Esophagus muscularis mucosa (tissue), 4 donors: ENCODE data around the gene IRGQ. TPM values are rescaled to one million over a fixed set of nuclear protein-coding genes. Genes with fewer than 3 reads are reported as not detected.
A peak's percentile ranks its signal among the peaks of the same experiment; 100 is the strongest.

Experiments used
- DNase-seq: peaks from one replicate; pipeline ENCODE4 v3.0.0-alpha.2; 2017; ENCODE audit errors: extremely low spot score
- H3K27ac ChIP-seq, 4 donors: fragments of 200-600 bp; sonication (generic); replicated peaks in 1 of 4; 1 replicate in 3 of 4; 2 replicates in 1 of 4; pipeline ENCODE4 v1.5.1; 2016 to 2019; ENCODE audit warnings: mild to moderate bottlenecking in 1 of 4
- H3K27me3 ChIP-seq, 4 donors: fragments of 200-600 bp; sonication (generic); one replicate each; pipeline versions ENCODE4 v1.5.1 to v1.6.0; 2016 to 2019
- H3K36me3 ChIP-seq, 4 donors: fragments of 200-600 bp; sonication (generic); one replicate each; pipeline ENCODE4 v1.5.1; 2016 to 2019
- H3K4me1 ChIP-seq, 4 donors: fragments of 200-600 bp; sonication (generic); one replicate each; pipeline ENCODE4 v1.5.1; 2016 to 2019
- H3K4me3 ChIP-seq, 4 donors: fragments of 200-600 bp; sonication (generic); 1 replicate in 2 of 4; 2 replicates in 2 of 4; pipeline ENCODE4 v1.5.1; 2016 to 2019; ENCODE audit warnings: mild to moderate bottlenecking in 4 of 4, moderate library complexity in 1 of 4
- H3K9me3 ChIP-seq, 4 donors: fragments of 200-600 bp; sonication (generic); 1 replicate in 3 of 4; 2 replicates in 1 of 4; pipeline ENCODE4 v1.5.1; 2016 to 2019
- EP300 ChIP-seq: sonication (generic); formaldehyde crosslinking; IDR thresholded peaks from one replicate; pipeline ENCODE4 v1.6.1; 2017; ENCODE audit warnings: antibody characterized with exemption
- POLR2A ChIP-seq: fragments of 450-650 bp; IDR thresholded peaks from one replicate; pipeline ENCODE4 v1.6.1; 2017; ENCODE audit warnings: antibody characterized with exemption, moderate library complexity, mild to moderate bottlenecking, low read depth
- POLR2AphosphoS5 ChIP-seq, 2 donors: sonication (generic); formaldehyde crosslinking; IDR thresholded peaks; one replicate each; pipeline ENCODE4 v1.6.1; 2017; ENCODE audit warnings: antibody characterized with exemption in 2 of 2
- WGBS: methylation state at CpG from one replicate; pipeline ENCODE4 v1.1.5; 2018; 5-methylcytosine and 5-hydroxymethylcytosine counted together
- intact Hi-C: fragments of 100-400 bp; cut with DNase I; formaldehyde crosslinking; loops from one replicate; pipeline ENCODE4 v1.15.1; 2023
- total RNA-seq, 4 donors: library from RNA; depleted of rRNA; stranded (reverse); fragments of >200 nt; gene quantifications; one replicate each; pipeline versions ENCODE4 v1.1.0 to v1.2.1, GENCODE V29; 2016
- TF ChIP-seq, protein P1 (sequence below), 3 experiments: fragments of 200-600 bp in 2 of 3; fragments of 450-650 bp in 1 of 3; sonication (generic) in 2 of 3; IDR thresholded peaks; one replicate each; pipeline ENCODE4 v1.5.1; 2017 to 2019; ENCODE audit warnings: antibody characterized with exemption in 3 of 3, mild to moderate bottlenecking in 2 of 3, moderate library complexity in 1 of 3

IRGQ gene
- total RNA-seq, 4 donors from 2014 or later, result 20.3 to 36.0 (median 28.6) TPM

DNA sequence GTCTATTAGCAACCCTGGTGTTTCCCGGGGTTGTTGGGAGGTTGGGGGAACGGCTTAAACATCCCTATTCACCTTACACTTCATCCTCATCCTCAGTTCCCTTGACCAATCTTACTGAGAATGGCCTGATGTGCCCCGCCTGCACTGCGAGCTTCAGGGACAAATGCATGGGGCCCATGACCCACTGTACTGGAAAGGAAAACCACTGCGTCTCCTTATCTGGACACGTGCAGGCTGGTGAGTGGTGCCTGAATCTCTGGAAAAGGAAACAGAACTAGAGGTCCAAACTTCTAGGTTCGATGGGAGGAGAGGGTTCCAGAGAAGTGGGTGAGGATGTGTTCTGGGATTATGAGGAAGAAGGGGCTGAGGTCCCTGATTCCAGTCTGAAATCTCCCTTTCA lies 14.5 kb downstream of the IRGQ start:
- Histone ChIP-seq H3K27me3 (no peaks in the 10 kb centered on the region), H3K4me3 (peak overlapping the region; percentile 53 to 63 (median 54)), H3K27ac (peak overlapping the region; percentile 75 to 78 (median 75)), H3K36me3 (peaks cover 0 to 17% (median 3%) of the 10 kb centered on the region in 4 donors), H3K4me1 (peaks cover 0 to 30% (median 26%) of the 10 kb centered on the region in 4 donors), H3K9me3 (no peaks in the 10 kb centered on the region)
- TF ChIP-seq POLR2AphosphoS5 (IDR thresholded peaks at IDR 0.05), result no peak
- no peak for TF ChIP-seq EP300
- TF ChIP-seq POLR2A, result no peak
- no peak for DNase-seq
- WGBS, result 55% methylated on average over 7 of the region's 7 CpGs
- intact Hi-C loops, result no loop called here

DNA sequence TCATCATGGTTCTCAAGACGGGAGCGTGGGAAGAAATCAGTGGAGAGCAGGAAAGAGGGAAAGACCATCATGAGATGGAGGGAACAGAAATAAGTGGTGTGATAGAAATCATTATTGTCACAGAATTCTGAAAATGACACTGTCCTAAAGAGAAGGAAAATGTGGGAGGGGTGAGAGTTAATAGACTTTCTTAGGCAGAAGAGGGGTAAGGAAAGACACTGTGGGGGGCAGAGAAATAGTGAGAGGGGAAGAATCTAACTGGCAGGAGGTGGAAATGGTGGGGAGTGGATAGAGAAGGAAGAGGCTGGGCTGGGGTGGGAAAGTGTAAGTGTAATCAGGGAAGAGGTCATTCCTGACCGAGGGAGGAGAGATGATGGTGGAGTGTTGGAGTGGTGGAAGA lies 17.1 kb downstream of the IRGQ start:
- Histone ChIP-seq H3K27ac (no peak overlapping the region), H3K4me3 (no peak overlapping the region), H3K9me3 (no peaks in the 10 kb centered on the region), H3K4me1 (peaks cover 11 to 50% (median 46%) of the 10 kb centered on the region in 4 donors), H3K36me3 (no peaks in the 10 kb centered on the region), H3K27me3 (no peaks in the 10 kb centered on the region)
- intact Hi-C loops, result loop anchor here (5.0 kb wide), 1 partner anchor 41 kb away; no protein-coding TSS in a partner anchor
- no peak for DNase-seq
- no peak for TF ChIP-seq POLR2AphosphoS5 (IDR thresholded peaks at IDR 0.05)
- TF ChIP-seq, protein P1, sequence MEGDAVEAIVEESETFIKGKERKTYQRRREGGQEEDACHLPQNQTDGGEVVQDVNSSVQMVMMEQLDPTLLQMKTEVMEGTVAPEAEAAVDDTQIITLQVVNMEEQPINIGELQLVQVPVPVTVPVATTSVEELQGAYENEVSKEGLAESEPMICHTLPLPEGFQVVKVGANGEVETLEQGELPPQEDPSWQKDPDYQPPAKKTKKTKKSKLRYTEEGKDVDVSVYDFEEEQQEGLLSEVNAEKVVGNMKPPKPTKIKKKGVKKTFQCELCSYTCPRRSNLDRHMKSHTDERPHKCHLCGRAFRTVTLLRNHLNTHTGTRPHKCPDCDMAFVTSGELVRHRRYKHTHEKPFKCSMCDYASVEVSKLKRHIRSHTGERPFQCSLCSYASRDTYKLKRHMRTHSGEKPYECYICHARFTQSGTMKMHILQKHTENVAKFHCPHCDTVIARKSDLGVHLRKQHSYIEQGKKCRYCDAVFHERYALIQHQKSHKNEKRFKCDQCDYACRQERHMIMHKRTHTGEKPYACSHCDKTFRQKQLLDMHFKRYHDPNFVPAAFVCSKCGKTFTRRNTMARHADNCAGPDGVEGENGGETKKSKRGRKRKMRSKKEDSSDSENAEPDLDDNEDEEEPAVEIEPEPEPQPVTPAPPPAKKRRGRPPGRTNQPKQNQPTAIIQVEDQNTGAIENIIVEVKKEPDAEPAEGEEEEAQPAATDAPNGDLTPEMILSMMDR (IDR thresholded peaks at IDR 0.05), result no peak
- TF ChIP-seq EP300, result no peak
- no peak for TF ChIP-seq POLR2A
- 92% methylated on average over 3 of the region's 3 CpGs for WGBS

DNA sequence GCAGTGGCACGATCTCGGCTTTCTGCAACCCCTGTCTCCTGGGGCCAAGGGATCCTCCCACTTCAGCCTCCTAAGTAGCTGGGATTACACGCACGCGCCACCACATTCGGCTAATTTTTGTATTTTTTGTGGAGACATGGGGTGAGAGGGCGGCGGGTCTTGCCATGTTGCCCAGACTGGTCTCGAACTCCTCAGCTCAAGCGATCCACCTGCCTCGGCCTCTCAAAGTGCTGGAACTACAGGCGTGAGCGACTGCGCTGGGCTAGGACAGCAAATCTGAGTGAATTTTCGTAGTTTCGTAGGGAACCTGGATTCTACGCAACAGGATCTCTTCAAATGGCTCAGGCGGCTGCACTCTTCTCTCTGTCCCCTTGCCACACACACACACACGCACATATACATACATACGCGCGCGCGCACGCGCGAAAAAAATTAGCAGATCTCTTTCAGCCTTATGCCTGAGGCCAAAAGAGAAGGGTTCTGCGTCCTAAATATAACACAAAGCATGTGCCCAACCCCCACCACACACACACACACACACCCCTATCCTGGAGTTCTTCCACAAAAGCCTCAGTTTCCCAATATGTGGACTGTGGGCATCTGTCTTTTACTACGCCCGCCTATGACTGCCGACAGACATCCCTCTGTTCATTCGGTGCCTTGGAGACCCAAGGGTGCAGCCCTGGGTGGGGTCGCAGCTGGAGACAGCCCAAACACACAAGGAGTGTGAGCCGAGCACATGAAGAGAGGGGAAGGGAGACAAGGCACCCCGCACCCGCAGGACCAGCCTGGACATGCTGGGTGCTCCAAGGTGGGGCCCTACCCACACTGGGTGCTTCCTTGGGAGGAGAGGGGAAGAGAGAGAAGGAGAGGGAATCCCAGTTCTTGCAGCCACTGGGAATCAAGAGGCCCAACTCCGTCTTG lies 19.7 kb downstream of the IRGQ start:
- peaks cover 0 to 22% (median 5%) of the 10 kb centered on the region in 4 donors for H3K36me3 ChIP-seq
- whole genome bisulfite sequencing, result 69% methylated on average over 37 of the region's 37 CpGs
- H3K27me3 ChIP-seq, result no peaks in the 10 kb centered on the region
- H3K27ac ChIP-seq, result peak overlapping the region; percentile 82 to 89 (median 87)
- peak overlapping the region; percentile 71 to 84 (median 78) for H3K4me3 ChIP-seq
- intact Hi-C loops, result loop anchor here (2.0 to 5.0 kb wide), 2 partner anchors 19 to 39 kb away; no protein-coding TSS in a partner anchor
- no peak for DNase-seq
- TF ChIP-seq POLR2AphosphoS5 (IDR thresholded peaks at IDR 0.05) (no peak), EP300 (no peak), POLR2A (no peak)
- TF ChIP-seq, protein P1 (IDR thresholded peaks at IDR 0.05), result no peak
- H3K9me3 ChIP-seq, result no peaks in the 10 kb centered on the region
- H3K4me1 ChIP-seq, result peaks cover 13 to 45% (median 40%) of the 10 kb centered on the region in 4 donors

DNA sequence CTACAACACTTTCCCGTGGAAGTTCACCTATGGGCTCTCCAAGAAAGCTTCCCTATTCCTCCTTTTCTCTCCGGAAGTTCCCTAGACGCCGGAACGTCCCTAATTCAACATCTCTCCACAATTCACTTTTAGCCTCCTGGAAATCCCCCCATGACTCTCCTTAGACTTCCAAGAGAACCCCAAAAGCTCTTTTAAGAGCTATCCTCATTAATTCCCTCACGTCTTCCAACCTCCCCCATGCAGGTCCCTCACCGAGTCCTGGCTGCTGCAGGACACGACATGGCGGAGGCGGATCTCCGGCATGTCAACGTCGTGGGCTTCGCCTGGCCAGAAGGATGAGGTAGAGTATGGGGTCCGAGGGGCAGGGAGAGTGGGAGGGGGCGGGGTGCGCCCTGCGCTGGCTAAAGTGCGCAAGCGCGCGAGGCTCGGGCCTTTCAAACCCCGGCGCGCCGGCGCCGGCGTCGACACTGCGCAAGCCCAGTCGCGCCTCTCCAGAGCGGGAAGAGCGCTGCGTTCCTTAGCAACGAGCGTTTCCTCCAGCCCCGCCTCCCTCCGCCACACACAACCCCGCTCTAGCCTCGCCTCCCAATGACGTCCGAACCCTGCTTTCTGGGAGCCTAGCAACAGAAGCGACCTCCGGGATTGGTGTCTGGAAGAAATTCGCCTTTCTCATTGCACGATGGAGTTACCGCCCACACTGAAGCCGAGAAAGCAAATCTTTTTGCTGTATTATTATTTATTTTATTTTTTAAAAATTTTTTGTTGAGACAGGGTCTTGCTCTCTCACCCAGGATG lies 20.6 kb downstream of the IRGQ start, which contains the start of the genes PINLYP and XRCC1:
TSS of gene PINLYP (plus strand) at position 646 of the 795 bp plus-strand sequence. CDS start 1,391 bp downstream, outside the sequence.
TSS of gene XRCC1 (minus strand) at position 372 of the 795 bp plus-strand sequence. CDS start at position 303, 69 bp downstream.
- peak; percentile 99 for DNase-seq
- under 1% methylated on average over 24 of the region's 51 CpGs for WGBS
- peak within 1 kb of the TSS; percentile 82 to 89 (median 87) for H3K27ac ChIP-seq
- peaks cover 13 to 36% (median 32%) of the 10 kb centered on the region in 4 donors for H3K4me1 ChIP-seq
- H3K4me3 ChIP-seq, result peak within 1 kb of the TSS; percentile 71 to 84 (median 78)
- H3K27me3 ChIP-seq, result no peaks in the 10 kb centered on the region
- no peaks in the 10 kb centered on the region for H3K9me3 ChIP-seq
- intact Hi-C loops, result loop anchor here (5.0 kb wide), 1 partner anchor 38 kb away; no protein-coding TSS in a partner anchor
- H3K36me3 ChIP-seq, result peaks cover 0 to 31% (median 5%) of the 10 kb centered on the region in 4 donors
- TF ChIP-seq POLR2AphosphoS5 (IDR thresholded peaks at IDR 0.05) (peak; percentile 84 to 88), POLR2A (peak; percentile 51), EP300 (no peak)
- TF ChIP-seq, protein P1 (IDR thresholded peaks at IDR 0.05), result no peak
